Measurements from ENCODE around the gene PDE4C. TPM values are rescaled to one million over a fixed set of nuclear protein-coding genes. Genes with fewer than 3 reads are reported as not detected.

The PDE4C gene
- total and polyA plus RNA-seq, 9 of the 15 experiments (the other 6 are each of a cell fraction or from before 2014, with no cell fraction given): 0.04 to 0.91 (median 0.20) TPM; not detected in 1

- peak; percentile 51 to 76 for TF ChIP-seq RAD21 (CRISPR knock-in tag; conservative IDR thresholded peaks at IDR 0.05 in 1 of 2, IDR thresholded peaks at IDR 0.05 in 1 of 2)
- peak; percentile 88 for TF ChIP-seq BHLHE40 (IDR thresholded peaks at IDR 0.05; ENCODE audit: low read length)
- 0 out of 2 replicates have a peak, but pooled peaks have one; percentile 10 for TF ChIP-seq ZBTB43 (CRISPR knock-in tag; IDR thresholded peaks at IDR 0.05)
- peak; percentile 54 for TF ChIP-seq CXXC5 (CRISPR knock-in tag; IDR thresholded peaks at IDR 0.05)
- no peak for TF ChIP-seq ETV6 (IDR thresholded peaks at IDR 0.05; ENCODE audit: borderline replicate concordance in 1 of 2, low read depth in 2 of 2, low read length in 1 of 2)
- peak; percentile 47; the same call in 1 of the 2 replicates for TF ChIP-seq ETV6 (CRISPR knock-in tag; IDR thresholded peaks at IDR 0.05; ENCODE audit: borderline replicate concordance)
- TF ChIP-seq TFE3 (CRISPR knock-in tag; IDR thresholded peaks at IDR 0.05): peak; percentile 33
- TF ChIP-seq POLR3G (IDR thresholded peaks at IDR 0.05; ENCODE audit: extremely low read depth, insufficient read length, insufficient replicate concordance): no peak
- TF ChIP-seq SPI1 (IDR thresholded peaks at IDR 0.05; ENCODE audit: borderline replicate concordance, low read depth, low read length): no peak
- peak; percentile 51 for TF ChIP-seq REST (IDR thresholded peaks at IDR 0.05; ENCODE audit: borderline replicate concordance)
- no peak for TF ChIP-seq REST (CRISPR knock-in tag; IDR thresholded peaks at IDR 0.05; ENCODE audit: low read depth)
- 0 out of 2 replicates have a peak, but pooled peaks have one; percentile 66 for TF ChIP-seq MYC (IDR thresholded peaks at IDR 0.05; ENCODE audit: low read depth, low read length)
- peak; percentile 59; the same call in 1 of the 2 replicates for TF ChIP-seq MYC (CRISPR knock-in tag; IDR thresholded peaks at IDR 0.05; ENCODE audit: borderline replicate concordance, low read depth)
- no peak for TF ChIP-seq ZNF512 (tag; IDR thresholded peaks at IDR 0.05)
Observed at GRCh38 chr19:18202778-18203407, 23.3 kb downstream of the PDE4C start (continued).
